Effector memory CD8-positive, alpha-beta T cell (primary cell): ENCODE results near the gene MYO1E.
"Not testable (repeated sequence)": the region's sequence is repeated elsewhere in the genome, so short reads cannot be mapped to it uniquely, and the experiment has no call there.

Source experiments
- ATAC-seq: fragments of 150-1000 bp; cut with Tn5 transposase; replicated peaks from 2 replicates; pipeline ENCODE4 v1.10.0; 2021; ENCODE audit warnings: mild to moderate bottlenecking, moderate library complexity
- DNase-seq, 3 experiments: peaks; one replicate each; pipeline ENCODE4 v3.0.0; 2021
- H3K27ac Mint-ChIP-seq, 2 donors: one replicate each; pipeline ENCODE4 v1.8.0; 2022; ENCODE audit warnings: mild to moderate bottlenecking in 2 of 2, mixed read lengths in 2 of 2, moderate library complexity in 2 of 2
- H3K27me3 Mint-ChIP-seq, 2 donors: one replicate each; pipeline ENCODE4 v1.8.0; 2022; ENCODE audit warnings: mixed read lengths in 2 of 2
- H3K36me3 Mint-ChIP-seq: one replicate; pipeline ENCODE4 v1.8.0; 2022; ENCODE audit warnings: mild to moderate bottlenecking, moderate library complexity, mixed read lengths; ENCODE audit not compliant: insufficient read depth
- H3K4me1 Mint-ChIP-seq, 2 donors: one replicate each; pipeline ENCODE4 v1.8.0; 2022; ENCODE audit warnings: low read depth in 2 of 2, mixed read lengths in 2 of 2
- H3K4me3 Mint-ChIP-seq, 2 donors: one replicate each; pipeline ENCODE4 v1.8.0; 2022; ENCODE audit warnings: mild to moderate bottlenecking in 2 of 2, mixed read lengths in 2 of 2, moderate library complexity in 2 of 2
- H3K9me3 Mint-ChIP-seq, 2 donors: one replicate each; pipeline ENCODE4 v1.8.0; 2022; ENCODE audit warnings: mixed read lengths in 2 of 2

Gene MYO1E

GRCh38 chr15:59144594-59144993 is 228.1 kb downstream of the MYO1E start:
- H3K4me1 Mint-ChIP-seq, DNase-seq, H3K4me3 Mint-ChIP-seq, H3K27me3 Mint-ChIP-seq, ATAC-seq, H3K9me3 Mint-ChIP-seq, H3K36me3 Mint-ChIP-seq, H3K27ac Mint-ChIP-seq: not testable (repeated sequence)

- no peaks in the 10 kb centered on the region for H3K9me3 Mint-ChIP-seq
- H3K36me3 Mint-ChIP-seq, result no peaks in the 10 kb centered on the region
- DNase-seq, result no peak
Observed at GRCh38 chr15:59143281-59143680, 229.4 kb downstream of the MYO1E start.

GRCh38 chr15:59140422-59141226 is 232.0 kb downstream of the MYO1E start:
- peaks cover 2% of the 10 kb centered on the region for H3K36me3 Mint-ChIP-seq
- H3K27ac Mint-ChIP-seq, result no peak overlapping the region
- DNase-seq (no peak), ATAC-seq (no peak)
- H3K4me1 Mint-ChIP-seq, result peaks cover 2 to 6% of the 10 kb centered on the region in 2 donors
- no peak overlapping the region for H3K4me3 Mint-ChIP-seq
- H3K9me3 Mint-ChIP-seq, result no peaks in the 10 kb centered on the region
- H3K27me3 Mint-ChIP-seq, result no peaks in the 10 kb centered on the region

More at GRCh38 chr15:59143281-59143680, 229.4 kb downstream of the MYO1E start:
- no peaks in the 10 kb centered on the region for H3K4me1 Mint-ChIP-seq
- no peak for ATAC-seq
- no peak overlapping the region for H3K4me3 Mint-ChIP-seq
- H3K27ac Mint-ChIP-seq, result no peak overlapping the region
- no peaks in the 10 kb centered on the region for H3K27me3 Mint-ChIP-seq

- peaks cover 2 to 6% of the 10 kb centered on the region in 2 donors for H3K4me1 Mint-ChIP-seq
- DNase-seq (peak; percentile 39 to 43 (median 42)), ATAC-seq (peak; percentile 88)
- no peak overlapping the region for H3K4me3 Mint-ChIP-seq
- no peak overlapping the region for H3K27ac Mint-ChIP-seq
- peaks cover 2% of the 10 kb centered on the region for H3K36me3 Mint-ChIP-seq
- no peaks in the 10 kb centered on the region for H3K27me3 Mint-ChIP-seq
- H3K9me3 Mint-ChIP-seq, result no peaks in the 10 kb centered on the region
Observed at GRCh38 chr15:59138243-59138642, 234.4 kb downstream of the MYO1E start.

GRCh38 chr15:59137566-59137965 is 235.1 kb downstream of the MYO1E start:
- H3K4me3 Mint-ChIP-seq, result no peak overlapping the region
- no peak for ATAC-seq
- DNase-seq, result no peak
- H3K9me3 Mint-ChIP-seq, result no peaks in the 10 kb centered on the region
- peak overlapping the region in 1 of 2 donors; percentile 35 for H3K27ac Mint-ChIP-seq
- peaks cover 2 to 6% of the 10 kb centered on the region in 2 donors for H3K4me1 Mint-ChIP-seq
- peaks cover 2% of the 10 kb centered on the region for H3K36me3 Mint-ChIP-seq
- H3K27me3 Mint-ChIP-seq, result no peaks in the 10 kb centered on the region

- Mint-ChIP-seq H3K9me3 (peaks cover 0 to 7% of the 10 kb centered on the region in 2 donors), H3K36me3 (peaks cover 2% of the 10 kb centered on the region), H3K4me3 (no peak overlapping the region), H3K27ac (no peak overlapping the region), H3K4me1 (peaks cover 2 to 6% of the 10 kb centered on the region in 2 donors), H3K27me3 (no peaks in the 10 kb centered on the region)
- ATAC-seq, result no peak
- DNase-seq, result no peak
Observed at GRCh38 chr15:59133929-59134427, 238.7 kb downstream of the MYO1E start.

GRCh38 chr15:59131969-59132562 is 240.6 kb downstream of the MYO1E start:
- no peak for ATAC-seq
- Mint-ChIP-seq H3K27me3 (no peaks in the 10 kb centered on the region), H3K27ac (no peak overlapping the region), H3K4me3 (no peak overlapping the region), H3K36me3 (peaks cover 2% of the 10 kb centered on the region), H3K4me1 (no peaks in the 10 kb centered on the region), H3K9me3 (peaks cover 0 to 7% of the 10 kb centered on the region in 2 donors)
- DNase-seq, result no peak

- ATAC-seq (no peak), DNase-seq (no peak)
- Mint-ChIP-seq H3K4me3 (no peak overlapping the region), H3K27ac (no peak overlapping the region), H3K9me3 (peaks cover 0 to 7% of the 10 kb centered on the region in 2 donors), H3K36me3 (peaks cover 2% of the 10 kb centered on the region), H3K27me3 (no peaks in the 10 kb centered on the region), H3K4me1 (no peaks in the 10 kb centered on the region)
Observed at GRCh38 chr15:59131456-59131855, 241.2 kb downstream of the MYO1E start.

GRCh38 chr15:59127255-59127654 is 245.4 kb downstream of the MYO1E start:
- ATAC-seq, H3K36me3 Mint-ChIP-seq, H3K27ac Mint-ChIP-seq, H3K9me3 Mint-ChIP-seq, H3K27me3 Mint-ChIP-seq, H3K4me3 Mint-ChIP-seq, DNase-seq, H3K4me1 Mint-ChIP-seq: not testable (repeated sequence)

- not testable (repeated sequence) for DNase-seq, H3K27ac Mint-ChIP-seq, H3K27me3 Mint-ChIP-seq, H3K4me3 Mint-ChIP-seq, H3K9me3 Mint-ChIP-seq, H3K36me3 Mint-ChIP-seq, ATAC-seq, H3K4me1 Mint-ChIP-seq
Observed at GRCh38 chr15:59125683-59126082, 247.0 kb downstream of the MYO1E start.

- Mint-ChIP-seq H3K27me3 (no peaks in the 10 kb centered on the region), H3K36me3 (no peaks in the 10 kb centered on the region), H3K9me3 (no peaks in the 10 kb centered on the region), H3K27ac (peak overlapping the region in 1 of 2 donors; percentile 3), H3K4me1 (no peaks in the 10 kb centered on the region), H3K4me3 (no peak overlapping the region)
- no peak for ATAC-seq
- DNase-seq, result no peak
Observed at GRCh38 chr15:59124261-59124660, 248.4 kb downstream of the MYO1E start.

- H3K4me1 Mint-ChIP-seq, result no peaks in the 10 kb centered on the region
- H3K4me3 Mint-ChIP-seq, result no peak overlapping the region
- ATAC-seq (no peak), DNase-seq (no peak)
- no peaks in the 10 kb centered on the region for H3K27me3 Mint-ChIP-seq
- no peaks in the 10 kb centered on the region for H3K9me3 Mint-ChIP-seq
- no peaks in the 10 kb centered on the region for H3K36me3 Mint-ChIP-seq
- H3K27ac Mint-ChIP-seq, result no peak overlapping the region
Observed at GRCh38 chr15:59120937-59121336, 251.7 kb downstream of the MYO1E start.

GRCh38 chr15:59119625-59120024 is 253.0 kb downstream of the MYO1E start:
- no peaks in the 10 kb centered on the region for H3K4me1 Mint-ChIP-seq
- no peaks in the 10 kb centered on the region for H3K9me3 Mint-ChIP-seq
- no peak overlapping the region for H3K4me3 Mint-ChIP-seq
- no peaks in the 10 kb centered on the region for H3K36me3 Mint-ChIP-seq
- DNase-seq (no peak), ATAC-seq (no peak)
- H3K27me3 Mint-ChIP-seq, result no peaks in the 10 kb centered on the region
- no peak overlapping the region for H3K27ac Mint-ChIP-seq

- ATAC-seq (no peak), DNase-seq (no peak)
- Mint-ChIP-seq H3K27ac (no peak overlapping the region), H3K4me1 (no peaks in the 10 kb centered on the region), H3K9me3 (no peaks in the 10 kb centered on the region), H3K27me3 (no peaks in the 10 kb centered on the region), H3K4me3 (no peak overlapping the region), H3K36me3 (no peaks in the 10 kb centered on the region)
Observed at GRCh38 chr15:59116771-59117170, 255.9 kb downstream of the MYO1E start.
